Measurements from ENCODE around the gene PARN.

DNA sequence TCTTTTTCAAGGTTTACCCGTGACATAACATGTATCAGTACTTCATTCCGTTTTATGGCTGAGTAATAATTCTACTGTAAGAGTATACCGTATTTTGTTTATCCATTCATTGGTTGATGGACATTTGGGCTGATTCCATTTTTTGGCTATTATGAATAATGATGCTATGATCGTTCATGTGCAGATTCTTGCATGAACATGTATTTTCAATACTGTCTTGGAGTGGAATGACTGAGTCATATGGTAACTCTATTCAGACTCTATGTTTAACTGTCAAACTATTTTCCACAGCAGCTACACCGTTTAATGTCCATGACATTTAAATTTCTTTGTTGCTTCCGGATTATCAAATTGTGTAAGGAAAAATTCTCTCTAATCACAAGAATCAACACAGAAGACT, 20.6 kb upstream of the PARN start:
- TF ChIP-seq, protein P1, sequence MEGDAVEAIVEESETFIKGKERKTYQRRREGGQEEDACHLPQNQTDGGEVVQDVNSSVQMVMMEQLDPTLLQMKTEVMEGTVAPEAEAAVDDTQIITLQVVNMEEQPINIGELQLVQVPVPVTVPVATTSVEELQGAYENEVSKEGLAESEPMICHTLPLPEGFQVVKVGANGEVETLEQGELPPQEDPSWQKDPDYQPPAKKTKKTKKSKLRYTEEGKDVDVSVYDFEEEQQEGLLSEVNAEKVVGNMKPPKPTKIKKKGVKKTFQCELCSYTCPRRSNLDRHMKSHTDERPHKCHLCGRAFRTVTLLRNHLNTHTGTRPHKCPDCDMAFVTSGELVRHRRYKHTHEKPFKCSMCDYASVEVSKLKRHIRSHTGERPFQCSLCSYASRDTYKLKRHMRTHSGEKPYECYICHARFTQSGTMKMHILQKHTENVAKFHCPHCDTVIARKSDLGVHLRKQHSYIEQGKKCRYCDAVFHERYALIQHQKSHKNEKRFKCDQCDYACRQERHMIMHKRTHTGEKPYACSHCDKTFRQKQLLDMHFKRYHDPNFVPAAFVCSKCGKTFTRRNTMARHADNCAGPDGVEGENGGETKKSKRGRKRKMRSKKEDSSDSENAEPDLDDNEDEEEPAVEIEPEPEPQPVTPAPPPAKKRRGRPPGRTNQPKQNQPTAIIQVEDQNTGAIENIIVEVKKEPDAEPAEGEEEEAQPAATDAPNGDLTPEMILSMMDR (conservative IDR thresholded peaks at IDR 0.05 in 1 of 2, IDR thresholded peaks at IDR 0.05 in 1 of 2; ENCODE audit: extremely low read depth in 1 of 2, insufficient read depth in 1 of 2, low read depth in 1 of 2, low read length in 2 of 2): no peak
- no peak for TF ChIP-seq EZH2 (IDR thresholded peaks at IDR 0.05; ENCODE audit: borderline replicate concordance, low read length)

All from mammary epithelial cell (primary cell).